Activated naive CD4-positive, alpha-beta T cell treated with anti-CD3 and anti-CD28 coated beads, Interleukin-2, amount 50 U/mL, for 16 hours (primary cell): ENCODE results near the gene DCAF5.
"Not testable (repeated sequence)": the region's sequence is repeated elsewhere in the genome, so short reads cannot be mapped to it uniquely, and the experiment has no call there.

ENCODE experiments used
- DNase-seq: peaks from one replicate; pipeline ENCODE4 v3.0.0-alpha.2; 2020

The DCAF5 gene

GRCh38 chr14:69096781-69097475, 56.0 kb downstream of the DCAF5 start:
- no peak for DNase-seq

- no peak for DNase-seq
These were observed 56.7 kb downstream of the DCAF5 start for GRCh38 chr14:69096246-69096645.

GRCh38 chr14:69094481-69094880, 58.4 kb downstream of the DCAF5 start:
- no peak for DNase-seq

GRCh38 chr14:69093631-69094421, 59.1 kb downstream of the DCAF5 start:
- no peak for DNase-seq

- no peak for DNase-seq
These were observed 60.0 kb downstream of the DCAF5 start for GRCh38 chr14:69092840-69093422.

- DNase-seq, result no peak
These were observed 61.2 kb downstream of the DCAF5 start for GRCh38 chr14:69091695-69092094.

- no peak for DNase-seq
These were observed 61.9 kb downstream of the DCAF5 start for GRCh38 chr14:69091006-69091405.

- peak; percentile 29 for DNase-seq
These were observed 62.6 kb downstream of the DCAF5 start for GRCh38 chr14:69090187-69090789.

GRCh38 chr14:69089046-69089445, 63.9 kb downstream of the DCAF5 start:
- DNase-seq, result no peak

GRCh38 chr14:69088586-69088985, 64.3 kb downstream of the DCAF5 start:
- DNase-seq, result no peak

GRCh38 chr14:69087061-69087461, 65.9 kb downstream of the DCAF5 start:
- no peak for DNase-seq

GRCh38 chr14:69086537-69086936, 66.4 kb downstream of the DCAF5 start:
- DNase-seq, result no peak

GRCh38 chr14:69084023-69084422, 68.9 kb downstream of the DCAF5 start:
- no peak for DNase-seq

- DNase-seq, result no peak
These were observed 69.7 kb downstream of the DCAF5 start for GRCh38 chr14:69083181-69083580.

- no peak for DNase-seq
These were observed 71.6 kb downstream of the DCAF5 start for GRCh38 chr14:69081271-69081670.

GRCh38 chr14:69079747-69080146, 73.2 kb downstream of the DCAF5 start:
- no peak for DNase-seq

GRCh38 chr14:69079188-69079742, 73.7 kb downstream of the DCAF5 start:
- no peak for DNase-seq

- DNase-seq, result no peak
These were observed 75.1 kb downstream of the DCAF5 start for GRCh38 chr14:69077841-69078240.

- not testable (repeated sequence) for DNase-seq
These were observed 75.7 kb downstream of the DCAF5 start for GRCh38 chr14:69077185-69077584.

GRCh38 chr14:69076341-69076740, 76.6 kb downstream of the DCAF5 start:
- no peak for DNase-seq

- no peak for DNase-seq
These were observed 79.0 kb downstream of the DCAF5 start for GRCh38 chr14:69073915-69074314.

- no peak for DNase-seq
These were observed 79.5 kb downstream of the DCAF5 start for GRCh38 chr14:69073429-69073828.

- no peak for DNase-seq
These were observed 80.3 kb downstream of the DCAF5 start for GRCh38 chr14:69072584-69072983.
